ENCODE data around the gene OR8D2.

- TF ChIP-seq FOSB (CRISPR knock-in tag; IDR thresholded peaks at IDR 0.05) (no peak), SMC3 (IDR thresholded peaks at IDR 0.05) (no peak), GATA3 (IDR thresholded peaks at IDR 0.05; ENCODE audit: borderline replicate concordance) (no peak), CTCF (IDR thresholded peaks at IDR 0.05) (no peak), POLR2A (IDR thresholded peaks at IDR 0.05; ENCODE audit: low read length) (no peak)
These were observed 46.0 kb downstream of the OR8D2 start for GRCh38 chr11:124274000-124274399.

Measured in A549 (cell line).